GM12864 (cell line): ENCODE measurements around the gene CPED1.
"Not testable (repeated sequence)": the region's sequence is repeated elsewhere in the genome, so short reads cannot be mapped to it uniquely, and the experiment has no call there.

Source experiments
- DNase-seq: peaks from one replicate; pipeline ENCODE4 v3.0.0-alpha.2; 2011; ENCODE audit warnings: low read depth
- H3K4me3 ChIP-seq: 2 replicates; pipeline ENCODE4 v1.5.1; 2011; ENCODE audit warnings: mild to moderate bottlenecking, low read depth, low read length, control low read depth
- CTCF ChIP-seq: IDR thresholded peaks from 2 replicates; pipeline ENCODE4 v1.5.1; 2011; ENCODE audit warnings: low read depth, mild to moderate bottlenecking, moderate library complexity, low read length, control low read depth, inconsistent platforms; ENCODE audit errors: missing control alignments

The CPED1 gene

DNA sequence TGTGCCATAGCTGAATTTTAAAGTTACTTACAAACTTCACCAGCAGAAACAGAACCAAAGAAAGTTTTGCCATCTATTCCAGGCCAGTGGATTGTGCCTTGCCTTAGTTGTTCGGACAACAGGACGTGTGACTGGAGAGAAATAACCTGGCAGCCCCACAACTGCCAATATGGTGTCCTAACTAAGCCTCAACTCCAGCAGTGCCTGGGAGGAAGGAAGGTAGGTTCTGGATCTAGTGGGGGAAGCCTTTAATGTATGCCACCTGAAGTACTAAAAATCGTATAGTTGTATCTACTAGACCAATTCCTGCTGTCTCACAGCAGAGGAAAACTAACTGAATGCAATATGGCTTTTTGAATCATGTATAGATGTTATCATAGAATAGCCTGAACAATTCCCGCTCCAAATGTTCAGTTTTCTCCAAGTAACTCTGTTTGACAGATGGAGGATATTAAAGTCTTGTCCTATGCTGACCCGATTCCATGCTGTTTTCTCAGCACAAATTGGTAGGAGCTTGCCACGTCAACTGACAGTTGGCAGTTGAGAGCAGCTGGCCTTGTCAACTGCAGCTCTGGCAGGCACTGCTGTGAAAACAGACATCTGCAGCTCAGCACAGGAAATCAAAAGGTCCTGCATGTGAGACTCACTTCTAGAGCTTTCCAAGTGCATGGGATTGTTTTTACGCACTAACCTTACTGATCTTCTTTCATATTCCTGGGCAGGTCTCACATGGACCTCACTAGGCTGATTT lies 255.8 kb downstream of the CPED1 start:
- H3K4me3 ChIP-seq = no peak overlapping the region
- no peak for DNase-seq
- no peak for TF ChIP-seq CTCF

GRCh38 chr7:121251367-121251766 lies 262.9 kb downstream of the CPED1 start:
- DNase-seq = not testable (repeated sequence)

GRCh38 chr7:121252523-121253235 lies 264.2 kb downstream of the CPED1 start:
- DNase-seq, H3K4me3 ChIP-seq: not testable (repeated sequence)

More at GRCh38 chr7:121251367-121251766, 262.9 kb downstream of the CPED1 start:
- H3K4me3 ChIP-seq = not testable (repeated sequence)

- no peak overlapping the region for H3K4me3 ChIP-seq
- DNase-seq = no peak
- no peak for TF ChIP-seq CTCF
Observed at GRCh38 chr7:121259826-121260225, 271.3 kb downstream of the CPED1 start.

- no peak for TF ChIP-seq CTCF
- DNase-seq = no peak
- no peak overlapping the region for H3K4me3 ChIP-seq
Observed at GRCh38 chr7:121261207-121261884, 272.8 kb downstream of the CPED1 start.

DNA sequence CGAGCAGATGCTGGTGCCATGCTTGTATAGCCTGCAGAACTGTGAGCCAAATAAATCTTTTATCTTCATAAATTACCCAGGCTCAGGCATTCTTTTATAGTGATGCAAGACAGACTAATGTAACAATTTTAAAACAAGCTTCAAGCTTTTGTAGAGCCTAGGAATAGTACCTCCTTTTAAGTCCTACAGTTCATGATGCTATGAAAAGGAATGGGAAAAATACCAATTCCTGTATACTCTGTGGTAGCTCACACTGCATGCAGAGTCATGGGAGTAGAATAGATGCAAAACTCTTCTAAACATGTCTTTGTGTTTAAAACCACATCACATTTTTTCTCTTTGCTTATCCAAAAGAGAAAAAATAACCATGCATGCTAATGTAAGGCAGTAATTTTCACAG lies 273.7 kb downstream of the CPED1 start:
- DNase-seq = no peak
- no peak overlapping the region for H3K4me3 ChIP-seq
- no peak for TF ChIP-seq CTCF

GRCh38 chr7:121262969-121263368 lies 274.5 kb downstream of the CPED1 start:
- no peak for DNase-seq
- TF ChIP-seq CTCF = no peak
- H3K4me3 ChIP-seq = no peak overlapping the region
